Measurements from ENCODE around the gene PAIP2.

The PAIP2 gene

GRCh38 chr5:139414581-139415130 is 73.0 kb downstream of the PAIP2 start:
- no peak for DNase-seq

GRCh38 chr5:139415221-139415861 is 73.7 kb downstream of the PAIP2 start:
- DNase-seq: no peak

- no peak for DNase-seq
Measured at GRCh38 chr5:139415869-139416268, 74.2 kb downstream of the PAIP2 start.

GRCh38 chr5:139416651-139417050 is 75.0 kb downstream of the PAIP2 start:
- no peak for DNase-seq

GRCh38 chr5:139417214-139417613 is 75.6 kb downstream of the PAIP2 start:
- no peak for DNase-seq

- DNase-seq: no peak
Measured at GRCh38 chr5:139418793-139419192, 77.1 kb downstream of the PAIP2 start.

All from stimulated activated CD4-positive, alpha-beta T cell treated with anti-CD3 and anti-CD28 coated beads, Interleukin-4, amount 100 ng/mL, for 1 hour (primary cell).